LoVo (cell line): ENCODE measurements around the gene LRRC47.

Experiments used
- DNase-seq: peaks from one replicate; pipeline ENCODE4 v3.0.0-alpha.2; 2016; ENCODE audit warnings: low spot score

The LRRC47 gene

GRCh38 chr1:3746830-3747521 lies 49.3 kb downstream of the LRRC47 start:
- no peak for DNase-seq

- DNase-seq: no peak
Observed at GRCh38 chr1:3746389-3746829, 49.9 kb downstream of the LRRC47 start.

- no peak for DNase-seq
Observed at GRCh38 chr1:3745590-3746381, 50.5 kb downstream of the LRRC47 start.

GRCh38 chr1:3745071-3745470 lies 51.2 kb downstream of the LRRC47 start:
- no peak for DNase-seq

GRCh38 chr1:3744646-3745045 lies 51.7 kb downstream of the LRRC47 start:
- DNase-seq: no peak

- DNase-seq: no peak
Observed at GRCh38 chr1:3743826-3744225, 52.5 kb downstream of the LRRC47 start.

- DNase-seq: no peak
Observed at GRCh38 chr1:3743421-3743820, 52.9 kb downstream of the LRRC47 start.

GRCh38 chr1:3742439-3743298 lies 53.6 kb downstream of the LRRC47 start:
- no peak for DNase-seq

- DNase-seq: no peak
Observed at GRCh38 chr1:3741566-3742438, 54.5 kb downstream of the LRRC47 start.

GRCh38 chr1:3740752-3741151 lies 55.5 kb downstream of the LRRC47 start:
- no peak for DNase-seq

GRCh38 chr1:3740042-3740441 lies 56.3 kb downstream of the LRRC47 start:
- no peak for DNase-seq

GRCh38 chr1:3738943-3739342 lies 57.4 kb downstream of the LRRC47 start:
- DNase-seq: no peak

- DNase-seq: no peak
Observed at GRCh38 chr1:3736708-3737107, 59.6 kb downstream of the LRRC47 start.

GRCh38 chr1:3736131-3736561 lies 60.2 kb downstream of the LRRC47 start:
- DNase-seq: no peak

GRCh38 chr1:3735688-3736087 lies 60.6 kb downstream of the LRRC47 start:
- DNase-seq: no peak

- no peak for DNase-seq
Observed at GRCh38 chr1:3735027-3735681, 61.1 kb downstream of the LRRC47 start.

GRCh38 chr1:3734602-3735001 lies 61.7 kb downstream of the LRRC47 start:
- no peak for DNase-seq

- DNase-seq: no peak
Observed at GRCh38 chr1:3733883-3734589, 62.3 kb downstream of the LRRC47 start.

GRCh38 chr1:3733094-3733882 lies 63.0 kb downstream of the LRRC47 start:
- no peak for DNase-seq
